HG02759 (cell line): ENCODE results near the gene CENPA.
"Not testable (repeated sequence)": the region's sequence is repeated elsewhere in the genome, so short reads cannot be mapped to it uniquely, and the experiment has no call there.

ENCODE experiments used
- ATAC-seq: cut with Tn5 transposase; IDR thresholded peaks from one replicate; pipeline ENCODE4 v1.9.1; 2021; ENCODE audit warnings: mild to moderate bottlenecking, moderate library complexity; ENCODE audit not compliant: unreplicated experiment

Gene CENPA

DNA sequence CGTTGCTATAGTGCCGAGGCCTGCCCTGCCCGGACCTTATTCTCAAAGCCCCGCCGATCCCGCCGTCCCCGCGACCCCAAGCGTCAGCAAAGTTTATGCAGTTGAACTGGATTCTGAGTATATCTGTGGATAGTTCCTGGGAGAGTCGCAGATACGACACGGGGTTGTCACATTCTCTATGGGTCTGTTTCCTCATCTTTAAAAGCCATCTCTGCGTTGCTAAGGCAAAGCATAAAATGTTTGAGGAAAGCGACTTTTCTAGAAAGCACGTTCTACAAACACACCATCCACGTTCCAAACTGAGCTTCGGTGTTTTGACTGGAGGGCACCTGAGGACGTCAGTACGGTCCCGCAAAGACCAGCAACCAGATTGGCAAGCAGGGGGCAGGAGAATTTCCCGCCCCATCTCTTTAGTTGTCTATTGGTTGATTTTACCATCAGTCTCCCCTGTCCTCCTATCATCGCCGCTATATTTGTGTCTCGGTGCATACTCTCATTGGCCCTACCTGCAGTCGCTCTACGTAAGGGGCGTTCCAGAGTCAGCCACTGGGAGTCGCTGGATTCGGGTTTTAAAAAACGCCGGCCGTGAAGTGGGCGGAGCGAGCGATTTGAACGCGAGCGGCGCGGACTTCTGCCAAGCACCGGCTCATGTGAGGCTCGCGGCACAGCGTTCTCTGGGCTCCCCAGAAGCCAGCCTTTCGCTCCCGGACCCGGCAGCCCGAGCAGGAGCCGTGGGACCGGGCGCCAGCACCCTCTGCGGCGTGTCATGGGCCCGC is at the start of gene CENPA:
Gene CENPA, plus strand, starts transcription at position 626 of the 776 bp plus-strand sequence. Its CDS starts 141 bp downstream, at position 767.
- peak; percentile 99 for ATAC-seq

GRCh38 chr2:26737221-26737620 is 48.6 kb upstream of the CENPA start:
- no peak for ATAC-seq

DNA sequence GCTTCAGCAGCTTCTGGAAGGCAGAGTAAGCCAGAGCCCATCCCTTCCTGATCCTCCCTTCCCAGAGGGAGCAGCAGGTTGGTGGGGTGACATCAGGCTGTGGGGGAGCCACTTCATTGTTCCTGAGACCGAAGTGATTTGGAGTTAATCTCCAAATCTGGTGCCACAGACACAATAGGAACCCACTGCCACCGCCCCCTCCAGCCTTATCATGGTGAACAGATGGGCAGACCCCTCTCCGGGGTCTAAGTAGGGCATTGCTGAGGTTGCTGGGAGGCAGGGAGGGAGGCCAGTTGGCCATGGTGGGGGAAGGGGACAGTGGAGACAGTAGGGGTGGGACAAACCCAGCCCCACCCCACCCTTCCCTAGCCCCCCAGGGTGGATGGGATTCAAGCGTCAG is 47.4 kb upstream of the CENPA start:
- no peak for ATAC-seq

DNA sequence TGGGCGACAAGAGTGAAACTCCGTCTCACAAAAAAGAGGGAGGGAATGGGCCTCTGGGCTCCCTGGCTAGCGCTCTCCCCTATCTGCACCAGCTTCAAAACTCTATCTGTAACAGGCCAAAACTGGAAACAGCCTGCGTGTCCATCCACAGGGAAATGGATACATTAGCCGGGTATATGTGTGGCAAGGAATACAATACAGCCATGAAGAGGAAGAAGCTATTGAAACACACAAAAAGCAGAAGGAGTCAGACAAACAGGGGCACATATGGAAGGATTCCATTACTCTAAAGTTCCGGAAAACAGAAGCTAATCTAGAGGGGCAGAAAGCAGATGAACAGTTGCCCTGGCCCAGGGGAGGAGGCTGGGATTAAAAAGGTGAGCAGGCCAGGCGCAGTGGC is 46.3 kb upstream of the CENPA start:
- no peak for ATAC-seq

- no peak for ATAC-seq
Observed at GRCh38 chr2:26740346-26740745, 45.5 kb upstream of the CENPA start.

DNA sequence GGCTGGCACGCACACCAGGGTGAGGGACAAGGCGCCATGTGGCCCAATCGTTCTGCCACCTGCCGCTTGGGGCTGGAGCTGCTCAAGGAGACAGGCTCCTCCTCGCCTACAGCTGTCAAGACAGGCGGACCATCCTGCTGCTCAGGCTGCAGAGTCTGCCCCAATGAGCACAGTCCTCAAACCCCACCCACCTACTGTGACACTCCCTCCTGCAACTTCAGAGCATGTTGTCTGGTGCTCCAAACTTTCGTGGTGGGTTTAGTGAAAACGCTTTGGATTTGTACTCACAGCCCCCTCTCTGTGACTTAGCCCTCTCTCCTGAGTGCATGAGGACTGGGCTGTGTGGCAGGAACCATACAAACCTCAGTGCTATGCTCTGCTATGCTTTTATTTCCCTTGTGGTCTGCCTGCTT is 45.0 kb upstream of the CENPA start:
- no peak for ATAC-seq

GRCh38 chr2:26742048-26742770 is 43.6 kb upstream of the CENPA start:
- no peak for ATAC-seq

- ATAC-seq = no peak
Observed at GRCh38 chr2:26743852-26744251, 42.0 kb upstream of the CENPA start.

DNA sequence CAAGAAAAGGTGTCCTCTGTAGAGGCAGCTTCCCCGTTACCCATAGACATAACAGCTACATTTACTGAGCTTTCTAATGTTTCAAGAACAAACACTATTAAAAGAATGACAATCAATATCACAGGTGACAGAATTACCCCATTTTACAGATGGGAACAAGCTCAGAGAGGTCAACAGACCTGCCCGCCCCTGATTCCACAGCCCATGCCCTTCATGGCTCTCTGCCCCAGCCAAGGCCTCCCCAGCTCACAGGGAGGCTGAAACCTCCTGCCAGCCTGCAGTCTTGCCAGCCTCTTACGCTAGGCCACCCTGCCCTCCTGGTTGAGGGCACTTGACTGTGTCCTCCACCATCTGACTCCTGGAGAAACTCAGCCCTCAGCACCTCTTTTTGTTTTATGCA is 40.9 kb upstream of the CENPA start:
- no peak for ATAC-seq

GRCh38 chr2:26745609-26746327 is 40.1 kb upstream of the CENPA start:
- ATAC-seq = peak; percentile 49

DNA sequence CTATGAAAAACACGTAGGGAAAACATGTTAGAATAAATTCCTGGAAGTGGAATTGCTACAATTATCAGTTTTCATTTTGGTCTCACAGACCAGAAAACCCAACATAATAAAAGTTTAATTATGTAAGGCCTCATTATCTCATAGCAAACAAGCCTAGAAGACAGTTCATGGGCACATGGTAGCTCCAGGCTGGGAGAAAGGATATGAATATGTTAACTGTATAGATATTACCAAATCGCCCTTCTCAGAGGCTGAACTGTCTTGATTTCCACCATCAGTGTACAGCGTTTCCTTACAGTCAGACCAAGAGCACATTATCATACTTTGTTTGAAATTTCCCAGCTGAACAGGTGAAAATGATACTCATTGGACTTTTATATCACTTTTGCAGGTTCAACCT is 38.9 kb upstream of the CENPA start:
- no peak for ATAC-seq

GRCh38 chr2:26749787-26750420 is 36.0 kb upstream of the CENPA start:
- ATAC-seq = not testable (repeated sequence)

GRCh38 chr2:26750467-26750866 is 35.4 kb upstream of the CENPA start:
- not testable (repeated sequence) for ATAC-seq

DNA sequence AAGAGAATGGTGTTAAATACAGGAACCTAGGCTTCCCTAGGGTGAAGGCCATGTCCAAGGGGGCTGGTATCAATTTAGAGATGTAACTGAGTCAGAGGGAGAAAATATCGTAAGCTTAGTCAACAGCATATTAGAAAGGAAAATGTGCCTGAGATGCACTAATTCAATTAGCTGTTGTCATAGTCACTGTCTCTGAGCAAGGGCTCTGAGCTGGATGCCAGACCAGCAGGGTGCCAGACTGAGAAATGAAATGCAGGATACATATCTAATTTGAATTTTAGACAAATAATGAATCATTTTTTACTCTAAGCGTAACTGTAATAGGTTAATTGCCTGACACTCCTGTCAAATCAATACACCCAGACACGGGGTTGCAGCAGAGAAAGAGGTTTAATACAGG is 33.2 kb upstream of the CENPA start:
- ATAC-seq = no peak

DNA sequence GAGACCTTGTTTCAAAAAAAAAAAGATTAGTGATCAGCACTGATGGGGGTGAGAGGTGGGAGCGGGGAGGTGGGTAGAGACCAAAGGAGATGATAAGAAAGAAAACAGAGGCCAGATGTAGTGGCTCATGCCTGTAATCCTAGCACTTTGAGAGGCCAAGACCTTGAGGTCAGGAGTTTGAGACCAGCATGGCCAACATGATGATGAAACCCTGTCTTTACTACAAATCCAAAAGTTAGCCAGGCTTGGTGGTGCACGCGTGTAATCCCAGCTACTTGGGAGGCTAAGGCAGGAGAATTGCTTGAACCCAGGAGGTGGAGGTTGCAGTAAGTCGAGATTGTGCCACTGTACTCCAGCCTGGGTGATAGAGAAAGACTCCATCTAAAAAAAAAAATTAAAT is 31.3 kb upstream of the CENPA start:
- no peak for ATAC-seq

DNA sequence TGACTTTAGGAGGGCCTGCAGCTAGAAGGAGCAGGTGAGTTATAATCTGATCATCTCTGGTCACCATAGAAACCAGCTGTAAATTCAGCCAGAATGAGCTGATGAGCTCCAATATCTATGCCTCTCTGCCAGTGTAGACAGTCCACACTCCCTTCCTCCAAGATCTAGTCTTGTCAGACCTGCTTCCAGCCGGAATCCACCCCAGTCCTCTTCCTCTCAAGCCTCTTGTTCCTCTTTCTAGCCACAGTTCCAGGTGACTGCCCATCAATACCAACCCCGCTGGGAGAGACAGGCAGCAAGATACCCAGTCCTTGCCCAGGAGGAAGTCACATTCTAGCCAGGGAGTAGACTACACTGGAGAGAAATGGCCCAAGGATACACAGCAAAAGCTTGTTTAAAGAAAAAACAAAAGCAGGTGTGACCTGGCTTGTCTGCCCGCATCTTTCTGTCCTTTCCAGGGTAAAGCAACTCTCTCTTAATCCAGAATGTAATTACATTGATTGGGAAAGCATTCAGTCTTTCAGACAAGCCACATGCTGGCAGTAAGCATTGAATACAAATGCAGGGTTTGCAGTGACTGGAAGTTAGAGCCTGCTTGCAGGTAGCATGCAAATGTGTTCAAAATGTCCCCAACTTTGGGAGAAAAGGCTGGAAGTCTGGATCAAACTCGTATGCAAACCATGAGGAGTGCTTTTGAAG is 30.7 kb upstream of the CENPA start:
- ATAC-seq = no peak

DNA sequence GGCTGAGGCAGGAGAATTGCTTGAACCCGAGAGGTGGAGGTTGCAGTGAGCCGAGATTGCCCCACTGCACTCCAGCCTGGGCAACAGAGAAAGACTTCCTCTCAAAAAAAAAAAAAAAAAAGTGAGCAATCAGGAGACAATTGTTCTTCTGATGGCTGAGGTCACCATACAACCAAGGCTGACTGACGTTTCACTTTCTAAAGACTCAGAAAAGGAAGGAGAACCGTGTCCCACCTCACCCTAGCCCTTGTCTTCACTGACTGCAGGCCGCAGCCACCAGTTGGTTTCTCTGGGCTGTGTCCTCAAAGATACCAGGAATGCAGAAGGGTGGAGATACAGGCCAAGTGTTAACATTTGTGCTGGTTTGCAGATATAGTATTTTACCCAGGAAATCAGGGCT is 29.5 kb upstream of the CENPA start:
- ATAC-seq = no peak

DNA sequence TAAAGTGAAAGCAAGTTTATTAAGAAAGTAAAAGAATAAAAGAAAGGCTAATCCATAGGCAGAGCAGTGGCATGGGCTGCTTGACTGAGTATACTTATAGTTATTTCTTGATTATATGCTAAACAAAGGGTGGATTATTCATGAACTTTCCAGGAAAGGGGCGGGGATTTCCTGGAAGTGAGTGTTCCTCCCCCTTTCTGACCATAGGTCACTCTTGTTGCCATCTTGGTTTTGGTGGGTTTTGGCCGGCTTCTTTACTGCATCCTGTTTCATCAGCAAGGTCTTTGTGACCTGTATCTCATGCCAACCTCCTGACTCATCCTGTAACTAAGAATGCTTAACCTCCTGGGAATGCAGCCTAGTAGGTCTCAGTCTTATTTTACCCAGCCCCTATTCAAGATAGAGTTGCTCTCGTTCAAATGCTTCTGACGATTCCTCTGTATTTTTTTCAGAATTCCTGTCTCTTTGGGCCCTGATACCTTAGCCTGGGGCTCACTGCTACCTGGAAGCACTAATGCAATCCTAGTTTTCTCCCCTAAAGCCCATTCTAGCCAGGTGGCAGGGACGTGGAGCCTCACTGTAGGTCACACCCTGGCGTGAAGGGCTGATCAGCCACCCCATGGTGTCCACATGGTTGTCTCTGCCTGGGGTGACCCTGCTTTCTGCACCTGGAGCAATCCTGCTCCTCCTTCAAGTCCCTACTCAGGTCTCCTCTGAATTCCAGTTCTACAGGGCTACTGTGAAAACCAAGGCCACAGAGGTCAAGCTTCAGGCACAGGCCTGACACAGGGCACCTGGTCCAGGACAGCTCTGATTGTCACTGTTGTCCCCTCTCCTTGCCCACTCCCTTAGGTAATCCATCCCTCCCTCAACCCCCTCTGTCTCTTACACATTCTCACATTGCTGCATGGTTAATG is 27.7 kb upstream of the CENPA start:
- peak; percentile 52 for ATAC-seq

DNA sequence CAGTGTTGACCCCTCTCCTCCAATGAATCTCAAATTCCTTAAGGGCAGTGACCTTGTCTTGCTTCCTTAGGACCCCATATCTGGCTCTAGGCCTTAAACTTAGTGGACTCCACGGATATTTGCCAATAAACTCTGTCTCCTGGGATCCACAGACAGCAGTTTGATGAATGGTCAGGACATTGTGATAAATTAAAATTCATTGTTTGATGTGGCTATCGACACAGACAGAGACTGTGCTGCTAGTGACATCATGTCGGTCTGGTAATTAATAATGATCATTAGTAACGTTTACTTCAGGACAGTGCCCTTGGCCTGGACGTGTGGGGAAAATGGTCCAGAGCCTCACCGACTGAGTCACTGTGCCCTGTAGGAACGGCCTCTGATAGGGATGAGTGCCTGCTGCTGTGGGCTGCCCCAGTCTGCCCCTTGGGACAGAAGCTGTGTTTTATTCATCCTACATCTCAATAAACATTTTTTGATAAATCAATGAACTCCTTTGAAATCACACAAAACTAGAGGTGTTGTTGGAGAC is 27.0 kb upstream of the CENPA start:
- ATAC-seq = no peak
